CD4-positive, alpha-beta T cell (primary cell): ENCODE measurements around the gene KCNN4. TPM values are rescaled to one million over a fixed set of nuclear protein-coding genes. Genes with fewer than 3 reads are reported as not detected.

Experiments
- ATAC-seq: fragments of 200-7000 bp; cut with Tn5 transposase; one replicate; pipeline ENCODE4 v1.10.0; 2022; ENCODE audit warnings: mild to moderate bottlenecking; ENCODE audit not compliant: poor library complexity
- CTCF ChIA-PET: fragments of 350-600 bp; sonication (Branson Sonifier 250); formaldehyde crosslinking; loops from one replicate; lab custom pipeline; 2021; ENCODE audit warnings: antibody characterized with exemption, inconsistent platforms; lab: Charles Lee
- POLR2A ChIA-PET: fragments of 350-600 bp; sonication (Branson Sonifier 250); formaldehyde crosslinking; loops from one replicate; lab custom pipeline; 2021; ENCODE audit warnings: antibody characterized with exemption, inconsistent platforms; lab: Charles Lee
- DNase-seq, 14 experiments: peaks; one replicate each; pipeline ENCODE4 v3.0.0-alpha.2; 2013 to 2020; ENCODE audit warnings: mixed read lengths in 2 of 14
- H3K27ac ChIP-seq, 2 donors: one replicate each; pipeline versions ENCODE4 v1.5.1 to v1.7.0; 2013; ENCODE audit warnings: low read length in 2 of 2, low read depth in 1 of 2, mild to moderate bottlenecking in 1 of 2
- H3K27me3 ChIP-seq, 2 experiments: 1 replicate in 1 of 2; 2 replicates in 1 of 2; pipeline versions ENCODE4 v1.6.1 to v1.7.0; 2013; ENCODE audit warnings: low read length in 2 of 2, control low read depth in 1 of 2, mild to moderate bottlenecking in 1 of 2, moderate library complexity in 1 of 2; ENCODE audit not compliant: insufficient read depth in 2 of 2, control insufficient read depth in 1 of 2
- H3K36me3 ChIP-seq: one replicate; pipeline ENCODE4 v1.6.1; 2013; ENCODE audit warnings: low read length, control low read depth; ENCODE audit not compliant: insufficient read depth
- H3K4me1 ChIP-seq: one replicate; pipeline ENCODE4 v1.6.1; 2013; ENCODE audit warnings: low read length, control low read depth; ENCODE audit not compliant: insufficient read depth
- H3K4me3 ChIP-seq: one replicate; pipeline ENCODE4 v1.5.1; 2013; ENCODE audit warnings: mild to moderate bottlenecking, low read length, moderate library complexity
- H3K9me3 ChIP-seq, 2 experiments: 1 replicate in 1 of 2; 2 replicates in 1 of 2; pipeline versions ENCODE4 v1.6.1 to v1.7.0; 2013; ENCODE audit warnings: low read length in 2 of 2, mild to moderate bottlenecking in 2 of 2, control low read depth in 1 of 2, moderate library complexity in 1 of 2; ENCODE audit not compliant: control insufficient read depth in 1 of 2, insufficient read depth in 1 of 2
- H3K27ac Mint-ChIP-seq: one replicate; pipeline ENCODE4 v1.8.0; 2020; ENCODE audit warnings: mixed read lengths
- H3K27me3 Mint-ChIP-seq: one replicate; pipeline ENCODE4 v1.8.0; 2021; ENCODE audit warnings: mixed read lengths
- H3K36me3 Mint-ChIP-seq: one replicate; pipeline ENCODE4 v1.8.0; 2021; ENCODE audit warnings: low read depth, mixed read lengths
- H3K4me1 Mint-ChIP-seq: one replicate; pipeline ENCODE4 v1.8.0; 2021; ENCODE audit warnings: low read depth, mixed read lengths
- H3K4me3 Mint-ChIP-seq: one replicate; pipeline ENCODE4 v1.8.0; 2020; ENCODE audit warnings: mild to moderate bottlenecking, mixed read lengths
- H3K9me3 Mint-ChIP-seq: one replicate; pipeline ENCODE4 v1.8.0; 2020; ENCODE audit warnings: mixed read lengths
- CTCF ChIP-seq: fragments of 200-600 bp; IDR thresholded peaks from one replicate; pipeline ENCODE4 v1.8.0; 2022; ENCODE audit warnings: antibody characterized with exemption, mild to moderate bottlenecking
- intact Hi-C, 2 experiments: fragments of 100-400 bp; cut with DNase I in 1 of 2; cut with micrococcal nuclease in 1 of 2; formaldehyde crosslinking; loops; one replicate each; pipeline versions ENCODE4 v1.15.1 to v1.9.0; 2023 to 2025; cut with DNase I, micrococcal nuclease
- total RNA-seq, 174 experiments: library from RNA in 2 of 174; stranded (reverse) in 2 of 174; gene quantifications; one replicate each; pipeline ENCODE4 v1.2.3 and lab custom pipeline; 2021 to 2026

Gene KCNN4
- total RNA-seq, 2 experiments from 2014 or later = 9.7 to 10.4 TPM

- intact Hi-C loops = no loop called here
- no peaks in the 10 kb centered on the region for H3K9me3 ChIP-seq
- H3K9me3 Mint-ChIP-seq = no peaks in the 10 kb centered on the region
These were observed 60.9 kb downstream of the KCNN4 start for GRCh38 chr19:43719918-43720317.

GRCh38 chr19:43719378-43719868, 61.4 kb downstream of the KCNN4 start:
- no peak for ATAC-seq
- Histone ChIP-seq H3K27me3 (peaks cover 0 to 3% of the 10 kb centered on the region in 2 experiments), H3K4me1 (no peaks in the 10 kb centered on the region)

More at GRCh38 chr19:43719918-43720317, 60.9 kb downstream of the KCNN4 start:
- no peak overlapping the region for H3K27ac Mint-ChIP-seq
- Histone ChIP-seq H3K27me3 (peaks cover 0 to 3% of the 10 kb centered on the region in 2 experiments), H3K4me3 (no peak overlapping the region), H3K36me3 (no peaks in the 10 kb centered on the region), H3K4me1 (no peaks in the 10 kb centered on the region), H3K27ac (no peak overlapping the region)
- H3K36me3 Mint-ChIP-seq = no peaks in the 10 kb centered on the region
- ChIA-PET CTCF (no interaction called here), POLR2A (no interaction called here)
- H3K4me1 Mint-ChIP-seq = no peaks in the 10 kb centered on the region
- TF ChIP-seq CTCF = no peak
- H3K27me3 Mint-ChIP-seq = no peaks in the 10 kb centered on the region
- ATAC-seq (no peak), DNase-seq (no peak)
- H3K4me3 Mint-ChIP-seq = no peak overlapping the region

GRCh38 chr19:43718627-43719377, 62.0 kb downstream of the KCNN4 start:
- Mint-ChIP-seq H3K9me3 (no peaks in the 10 kb centered on the region), H3K27ac (no peak overlapping the region), H3K27me3 (peaks cover 4% of the 10 kb centered on the region), H3K36me3 (no peaks in the 10 kb centered on the region), H3K4me1 (no peaks in the 10 kb centered on the region), H3K4me3 (no peak overlapping the region)
- ChIA-PET POLR2A (no interaction called here), CTCF (no interaction called here)
- Histone ChIP-seq H3K36me3 (no peaks in the 10 kb centered on the region), H3K9me3 (no peaks in the 10 kb centered on the region), H3K27ac (no peak overlapping the region), H3K4me1 (no peaks in the 10 kb centered on the region), H3K4me3 (no peak overlapping the region), H3K27me3 (peaks cover 0 to 3% of the 10 kb centered on the region in 2 experiments)
- no peak for ATAC-seq
- TF ChIP-seq CTCF = no peak
- intact Hi-C loops = no loop called here
- DNase-seq = no peak

More at GRCh38 chr19:43719378-43719868, 61.4 kb downstream of the KCNN4 start:
- Mint-ChIP-seq H3K36me3 (no peaks in the 10 kb centered on the region), H3K27me3 (peaks cover 3% of the 10 kb centered on the region), H3K27ac (no peak overlapping the region), H3K9me3 (no peaks in the 10 kb centered on the region), H3K4me3 (no peak overlapping the region), H3K4me1 (no peaks in the 10 kb centered on the region)
- intact Hi-C loops = no loop called here
- no peaks in the 10 kb centered on the region for H3K9me3 ChIP-seq
- no peak overlapping the region for H3K27ac ChIP-seq
- CTCF ChIA-PET = no interaction called here
- no peak overlapping the region for H3K4me3 ChIP-seq
- POLR2A ChIA-PET = no interaction called here
- H3K36me3 ChIP-seq = no peaks in the 10 kb centered on the region
- TF ChIP-seq CTCF = no peak
- no peak for DNase-seq

Other genes with a start within 250 kb of the KCNN4 start
- gene ZNF575, start 247.8 kb downstream of the KCNN4 start, total RNA-seq = 1 to 10 TPM; 2.6 to 2.7 TPM
- 10 to 100 TPM; 25.1 to 26.2 TPM for gene XRCC1, start 205.4 kb downstream of the KCNN4 start, total RNA-seq
- gene PINLYP, start 205.2 kb downstream of the KCNN4 start, total RNA-seq = not detected
- 10 to 100 TPM; 28.9 to 29.8 TPM for gene IRGQ, start 184.8 kb downstream of the KCNN4 start, total RNA-seq
- gene ZNF576, start 184.4 kb downstream of the KCNN4 start, total RNA-seq = 1 to 10 TPM; 4.1 to 4.8 TPM
- gene SRRM5, start 168.9 kb downstream of the KCNN4 start, total RNA-seq = under 1 TPM; 0.25 to 0.56 TPM
- gene ZNF428, start 161.3 kb downstream of the KCNN4 start, total RNA-seq = 10 to 100 TPM; 22.3 to 24.8 TPM
- under 1 TPM; 0.28 to 0.36 TPM for gene CADM4, start 141.1 kb downstream of the KCNN4 start, total RNA-seq
- 10 to 100 TPM; 19.6 to 21.1 TPM for gene PLAUR, start 110.8 kb downstream of the KCNN4 start, total RNA-seq
- not detected for gene IRGC, start 64.9 kb downstream of the KCNN4 start, total RNA-seq
- 10 to 100 TPM; 34.7 to 38.2 TPM for gene SMG9, start 26.0 kb downstream of the KCNN4 start, total RNA-seq
- not detected for gene LYPD5, start 21.5 kb upstream of the KCNN4 start, total RNA-seq
- 1 to 10 TPM; 2.3 to 3.7 TPM for gene ZNF283, start 46.3 kb upstream of the KCNN4 start, total RNA-seq
- gene ZNF404, start 103.0 kb upstream of the KCNN4 start, total RNA-seq = under 1 TPM; 0.58 to 0.64 TPM
- gene ZNF45, start 154.3 kb upstream of the KCNN4 start, total RNA-seq = 1 to 10 TPM; 4.0 to 4.6 TPM
- gene ZNF221, start 170.3 kb upstream of the KCNN4 start, total RNA-seq = under 1 TPM; 0.34 to 0.41 TPM
- gene ZNF155, start 203.2 kb upstream of the KCNN4 start, total RNA-seq = 1 to 10 TPM; 3.5 to 4.0 TPM
- 1 to 10 TPM; 2.2 to 2.8 TPM for gene ZNF230, start 222.0 kb upstream of the KCNN4 start, total RNA-seq
- gene ZNF222, start 244.4 kb upstream of the KCNN4 start, total RNA-seq = 1 to 10 TPM; 4.5 to 5.8 TPM